ENCODE measurements around the gene ANP32E.

DNA sequence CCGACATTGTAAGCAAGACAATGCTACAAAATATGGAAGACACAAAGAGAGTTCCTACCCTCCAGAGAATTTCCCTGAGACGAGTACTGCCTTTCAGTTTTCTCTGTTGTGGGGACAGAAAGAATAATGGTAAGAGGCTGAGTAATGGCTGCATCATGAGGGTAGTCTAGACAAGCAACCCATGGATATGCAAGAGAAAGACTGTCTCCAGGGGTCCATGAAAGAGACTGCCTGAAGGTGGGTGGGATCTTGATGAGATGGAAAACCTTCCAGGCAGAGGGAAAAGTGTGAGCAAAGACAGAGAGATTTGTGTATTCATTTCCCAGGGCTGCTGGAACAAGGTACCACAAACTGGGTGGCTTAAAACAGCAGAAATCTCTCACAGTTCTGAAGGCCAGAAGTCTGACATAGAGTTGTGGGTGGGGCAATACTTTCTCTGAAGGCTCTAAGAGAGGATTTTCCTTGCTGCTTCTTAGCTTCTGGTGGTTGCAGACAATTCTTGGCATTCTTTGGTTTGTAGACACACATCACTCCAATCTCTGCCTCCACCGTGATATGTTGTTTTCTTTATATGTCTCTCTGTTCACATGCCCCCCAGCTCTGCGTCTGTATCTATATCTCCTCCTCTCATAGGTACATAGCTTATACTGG lies 41.4 kb downstream of the ANP32E start:
- TF ChIP-seq, protein P1, sequence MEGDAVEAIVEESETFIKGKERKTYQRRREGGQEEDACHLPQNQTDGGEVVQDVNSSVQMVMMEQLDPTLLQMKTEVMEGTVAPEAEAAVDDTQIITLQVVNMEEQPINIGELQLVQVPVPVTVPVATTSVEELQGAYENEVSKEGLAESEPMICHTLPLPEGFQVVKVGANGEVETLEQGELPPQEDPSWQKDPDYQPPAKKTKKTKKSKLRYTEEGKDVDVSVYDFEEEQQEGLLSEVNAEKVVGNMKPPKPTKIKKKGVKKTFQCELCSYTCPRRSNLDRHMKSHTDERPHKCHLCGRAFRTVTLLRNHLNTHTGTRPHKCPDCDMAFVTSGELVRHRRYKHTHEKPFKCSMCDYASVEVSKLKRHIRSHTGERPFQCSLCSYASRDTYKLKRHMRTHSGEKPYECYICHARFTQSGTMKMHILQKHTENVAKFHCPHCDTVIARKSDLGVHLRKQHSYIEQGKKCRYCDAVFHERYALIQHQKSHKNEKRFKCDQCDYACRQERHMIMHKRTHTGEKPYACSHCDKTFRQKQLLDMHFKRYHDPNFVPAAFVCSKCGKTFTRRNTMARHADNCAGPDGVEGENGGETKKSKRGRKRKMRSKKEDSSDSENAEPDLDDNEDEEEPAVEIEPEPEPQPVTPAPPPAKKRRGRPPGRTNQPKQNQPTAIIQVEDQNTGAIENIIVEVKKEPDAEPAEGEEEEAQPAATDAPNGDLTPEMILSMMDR (IDR thresholded peaks at IDR 0.05; ENCODE audit: insufficient read depth, low read length): no peak
- no peak for TF ChIP-seq POLR2AphosphoS5 (IDR thresholded peaks at IDR 0.05; ENCODE audit: low read depth)
- TF ChIP-seq, protein P2, sequence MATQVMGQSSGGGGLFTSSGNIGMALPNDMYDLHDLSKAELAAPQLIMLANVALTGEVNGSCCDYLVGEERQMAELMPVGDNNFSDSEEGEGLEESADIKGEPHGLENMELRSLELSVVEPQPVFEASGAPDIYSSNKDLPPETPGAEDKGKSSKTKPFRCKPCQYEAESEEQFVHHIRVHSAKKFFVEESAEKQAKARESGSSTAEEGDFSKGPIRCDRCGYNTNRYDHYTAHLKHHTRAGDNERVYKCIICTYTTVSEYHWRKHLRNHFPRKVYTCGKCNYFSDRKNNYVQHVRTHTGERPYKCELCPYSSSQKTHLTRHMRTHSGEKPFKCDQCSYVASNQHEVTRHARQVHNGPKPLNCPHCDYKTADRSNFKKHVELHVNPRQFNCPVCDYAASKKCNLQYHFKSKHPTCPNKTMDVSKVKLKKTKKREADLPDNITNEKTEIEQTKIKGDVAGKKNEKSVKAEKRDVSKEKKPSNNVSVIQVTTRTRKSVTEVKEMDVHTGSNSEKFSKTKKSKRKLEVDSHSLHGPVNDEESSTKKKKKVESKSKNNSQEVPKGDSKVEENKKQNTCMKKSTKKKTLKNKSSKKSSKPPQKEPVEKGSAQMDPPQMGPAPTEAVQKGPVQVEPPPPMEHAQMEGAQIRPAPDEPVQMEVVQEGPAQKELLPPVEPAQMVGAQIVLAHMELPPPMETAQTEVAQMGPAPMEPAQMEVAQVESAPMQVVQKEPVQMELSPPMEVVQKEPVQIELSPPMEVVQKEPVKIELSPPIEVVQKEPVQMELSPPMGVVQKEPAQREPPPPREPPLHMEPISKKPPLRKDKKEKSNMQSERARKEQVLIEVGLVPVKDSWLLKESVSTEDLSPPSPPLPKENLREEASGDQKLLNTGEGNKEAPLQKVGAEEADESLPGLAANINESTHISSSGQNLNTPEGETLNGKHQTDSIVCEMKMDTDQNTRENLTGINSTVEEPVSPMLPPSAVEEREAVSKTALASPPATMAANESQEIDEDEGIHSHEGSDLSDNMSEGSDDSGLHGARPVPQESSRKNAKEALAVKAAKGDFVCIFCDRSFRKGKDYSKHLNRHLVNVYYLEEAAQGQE (IDR thresholded peaks at IDR 0.05; ENCODE audit: insufficient replicate concordance, low read depth): no peak
